Measurements from ENCODE around the gene ITPR1.

- TF ChIP-seq CTCF (conservative IDR thresholded peaks at IDR 0.05 in 1 of 2, IDR thresholded peaks at IDR 0.05 in 1 of 2; ENCODE audit: extremely low read depth in 1 of 2, insufficient read depth in 1 of 2, low read depth in 1 of 2, low read length in 2 of 2) (no peak), EZH2 (IDR thresholded peaks at IDR 0.05; ENCODE audit: borderline replicate concordance, low read length) (no peak)
These were observed 231.0 kb downstream of the ITPR1 start for GRCh38 chr3:4724051-4724629.
